ENCODE data around the gene PMVK.

PMVK gene

DNA sequence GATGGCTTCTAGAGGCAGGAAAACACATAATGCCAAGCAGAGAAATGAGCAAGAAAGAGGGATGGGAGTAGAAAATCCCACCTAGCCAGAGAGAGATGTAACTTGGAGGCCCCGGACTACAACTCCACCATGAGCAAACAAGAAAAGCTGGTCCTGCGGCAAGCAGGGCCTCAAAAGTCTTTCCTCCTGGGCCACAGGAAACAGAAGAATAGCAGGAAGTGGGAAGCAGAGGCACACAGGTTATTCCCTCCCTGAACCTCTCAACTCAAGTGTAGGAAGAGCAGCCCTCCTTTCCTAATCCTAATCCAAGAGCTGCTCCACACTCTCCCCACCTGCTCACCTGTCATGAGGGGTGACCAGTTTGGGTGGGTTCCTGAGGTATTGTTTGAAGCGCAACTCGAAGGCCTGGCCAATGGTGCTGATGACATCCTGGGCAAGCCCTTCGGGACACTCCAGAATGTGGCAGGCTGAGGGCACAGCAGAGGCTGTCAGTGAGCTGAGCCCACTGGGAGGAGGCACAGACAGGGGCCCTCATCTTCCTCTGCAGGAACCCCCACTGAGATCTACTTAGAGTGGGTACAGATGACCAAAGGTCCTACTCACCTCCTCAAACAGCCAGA is 30.9 kb upstream of the PMVK start:
- Histone ChIP-seq H3K36me3 (peaks cover 40% of the 10 kb centered on the region), H3K27me3 (no peaks in the 10 kb centered on the region), H3K4me1 (peaks cover 19% of the 10 kb centered on the region), H3K9me3 (no peaks in the 10 kb centered on the region), H3K4me3 (ENCODE audit: low read depth, low read length) (no peak overlapping the region)
- TF ChIP-seq, protein P1, sequence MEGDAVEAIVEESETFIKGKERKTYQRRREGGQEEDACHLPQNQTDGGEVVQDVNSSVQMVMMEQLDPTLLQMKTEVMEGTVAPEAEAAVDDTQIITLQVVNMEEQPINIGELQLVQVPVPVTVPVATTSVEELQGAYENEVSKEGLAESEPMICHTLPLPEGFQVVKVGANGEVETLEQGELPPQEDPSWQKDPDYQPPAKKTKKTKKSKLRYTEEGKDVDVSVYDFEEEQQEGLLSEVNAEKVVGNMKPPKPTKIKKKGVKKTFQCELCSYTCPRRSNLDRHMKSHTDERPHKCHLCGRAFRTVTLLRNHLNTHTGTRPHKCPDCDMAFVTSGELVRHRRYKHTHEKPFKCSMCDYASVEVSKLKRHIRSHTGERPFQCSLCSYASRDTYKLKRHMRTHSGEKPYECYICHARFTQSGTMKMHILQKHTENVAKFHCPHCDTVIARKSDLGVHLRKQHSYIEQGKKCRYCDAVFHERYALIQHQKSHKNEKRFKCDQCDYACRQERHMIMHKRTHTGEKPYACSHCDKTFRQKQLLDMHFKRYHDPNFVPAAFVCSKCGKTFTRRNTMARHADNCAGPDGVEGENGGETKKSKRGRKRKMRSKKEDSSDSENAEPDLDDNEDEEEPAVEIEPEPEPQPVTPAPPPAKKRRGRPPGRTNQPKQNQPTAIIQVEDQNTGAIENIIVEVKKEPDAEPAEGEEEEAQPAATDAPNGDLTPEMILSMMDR (IDR thresholded peaks at IDR 0.05; ENCODE audit: low read depth, low read length): no peak
- DNase-seq: no peak

DNA sequence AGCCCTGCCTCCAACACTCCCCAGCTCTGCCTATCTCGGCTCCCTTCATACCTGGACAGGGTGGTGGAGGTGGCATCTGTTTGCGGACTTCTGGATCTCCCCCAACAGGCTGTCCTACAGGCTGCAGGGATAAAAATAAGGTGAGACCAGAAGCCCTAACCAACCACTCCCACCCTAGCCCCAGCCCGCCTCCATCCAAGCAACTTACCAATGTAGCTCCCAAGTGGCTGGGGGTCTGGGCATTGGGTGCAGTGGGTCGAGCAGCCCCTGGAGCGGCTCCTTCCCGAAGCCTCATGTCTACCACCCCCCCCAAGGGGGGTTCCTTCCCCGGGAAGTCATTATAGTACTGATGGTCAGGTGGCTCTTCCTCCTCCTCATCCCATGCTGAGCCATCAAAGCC is 29.6 kb upstream of the PMVK start:
- H3K36me3 ChIP-seq: peaks cover 40% of the 10 kb centered on the region

DNA sequence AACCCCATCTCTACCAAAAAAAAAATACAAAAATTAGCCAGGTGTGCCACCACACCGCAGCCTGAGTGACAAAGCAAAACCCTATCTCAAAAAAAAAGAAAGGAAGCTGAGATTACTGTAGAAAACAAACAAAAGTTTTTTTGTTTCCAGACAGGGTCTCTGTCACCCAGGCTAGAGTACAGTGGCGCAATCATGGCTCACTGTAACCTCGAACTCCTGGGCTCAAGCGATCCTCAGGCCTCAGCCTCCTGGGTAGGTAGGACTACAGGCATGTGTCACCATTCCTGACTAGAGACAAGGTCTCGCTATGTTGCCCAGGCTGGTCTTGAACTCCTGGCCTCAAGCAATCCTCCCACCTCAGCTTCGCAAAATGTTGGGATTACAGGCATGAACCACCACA is 27.8 kb upstream of the PMVK start:
- TF ChIP-seq, protein P1 (IDR thresholded peaks at IDR 0.05; ENCODE audit: low read depth, low read length): no peak
- Histone ChIP-seq H3K4me1 (peaks cover 12% of the 10 kb centered on the region), H3K27me3 (no peaks in the 10 kb centered on the region), H3K36me3 (peaks cover 44% of the 10 kb centered on the region), H3K9me3 (no peaks in the 10 kb centered on the region), H3K4me3 (ENCODE audit: low read depth, low read length) (no peak overlapping the region)
- DNase-seq: no peak

More for the DNA sequence above, 29.6 kb upstream of the PMVK start:
- H3K4me3 ChIP-seq (ENCODE audit: low read depth, low read length): no peak overlapping the region
- no peaks in the 10 kb centered on the region for H3K9me3 ChIP-seq
- peaks cover 13% of the 10 kb centered on the region for H3K4me1 ChIP-seq
- DNase-seq: no peak
- no peaks in the 10 kb centered on the region for H3K27me3 ChIP-seq
- TF ChIP-seq, protein P1 (IDR thresholded peaks at IDR 0.05; ENCODE audit: low read depth, low read length): no peak

DNA sequence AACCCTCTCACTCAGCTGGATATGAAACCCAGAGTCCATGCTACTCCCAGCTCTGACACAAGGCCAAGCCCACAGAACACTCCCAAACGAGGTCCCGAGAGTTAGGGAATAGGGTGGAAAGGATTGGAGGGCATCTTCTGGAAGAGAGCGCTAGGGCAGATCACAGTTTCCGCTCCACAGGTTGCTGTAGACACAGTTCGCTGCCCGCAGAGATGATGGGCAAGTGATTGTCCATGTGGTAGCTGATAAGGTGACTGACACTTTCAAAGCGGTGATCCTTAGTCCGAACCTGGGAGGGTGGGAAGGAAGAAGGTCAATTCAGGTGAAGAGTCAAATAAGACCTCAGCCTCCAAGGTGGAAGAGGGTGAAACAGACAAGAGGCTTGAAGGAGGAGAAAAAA is 27.1 kb upstream of the PMVK start:
- TF ChIP-seq, protein P1 (IDR thresholded peaks at IDR 0.05; ENCODE audit: low read depth, low read length): no peak
- Histone ChIP-seq H3K4me1 (peaks cover 8% of the 10 kb centered on the region), H3K27me3 (no peaks in the 10 kb centered on the region), H3K4me3 (ENCODE audit: low read depth, low read length) (no peak overlapping the region), H3K36me3 (peaks cover 51% of the 10 kb centered on the region), H3K9me3 (no peaks in the 10 kb centered on the region)
- no peak for DNase-seq

DNA sequence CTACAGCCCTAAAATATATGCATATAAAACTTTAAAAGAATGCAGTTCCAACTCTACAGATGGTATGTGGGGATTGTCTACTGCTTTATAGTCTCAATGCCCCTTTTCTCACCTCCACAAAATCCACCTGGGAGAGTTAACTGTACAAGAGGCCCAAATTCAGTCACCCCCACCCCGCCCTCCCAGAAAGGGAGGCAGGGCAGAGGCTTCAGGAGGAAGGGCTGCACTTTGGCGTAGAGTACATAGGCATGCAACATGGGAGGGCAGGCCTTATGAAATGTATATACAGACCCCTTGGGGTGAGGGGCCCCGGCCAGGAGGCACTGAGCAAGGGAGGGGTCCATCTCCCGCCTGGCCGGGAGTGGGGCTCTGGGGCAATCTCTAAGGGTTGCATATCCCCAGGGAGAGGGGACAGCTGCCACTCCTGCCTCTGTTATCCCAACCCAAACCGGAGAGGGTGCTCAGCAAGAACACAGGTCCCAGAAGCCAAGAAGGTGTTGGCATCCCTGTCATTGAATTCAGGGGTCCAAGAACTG is 26.3 kb upstream of the PMVK start:
- no peak for DNase-seq
- Histone ChIP-seq H3K27me3 (no peaks in the 10 kb centered on the region), H3K9me3 (no peaks in the 10 kb centered on the region), H3K4me1 (peaks cover 3% of the 10 kb centered on the region), H3K4me3 (ENCODE audit: low read depth, low read length) (peak overlapping the region; percentile 83), H3K36me3 (peaks cover 48% of the 10 kb centered on the region)
- TF ChIP-seq, protein P1 (IDR thresholded peaks at IDR 0.05; ENCODE audit: low read depth, low read length): no peak

DNA sequence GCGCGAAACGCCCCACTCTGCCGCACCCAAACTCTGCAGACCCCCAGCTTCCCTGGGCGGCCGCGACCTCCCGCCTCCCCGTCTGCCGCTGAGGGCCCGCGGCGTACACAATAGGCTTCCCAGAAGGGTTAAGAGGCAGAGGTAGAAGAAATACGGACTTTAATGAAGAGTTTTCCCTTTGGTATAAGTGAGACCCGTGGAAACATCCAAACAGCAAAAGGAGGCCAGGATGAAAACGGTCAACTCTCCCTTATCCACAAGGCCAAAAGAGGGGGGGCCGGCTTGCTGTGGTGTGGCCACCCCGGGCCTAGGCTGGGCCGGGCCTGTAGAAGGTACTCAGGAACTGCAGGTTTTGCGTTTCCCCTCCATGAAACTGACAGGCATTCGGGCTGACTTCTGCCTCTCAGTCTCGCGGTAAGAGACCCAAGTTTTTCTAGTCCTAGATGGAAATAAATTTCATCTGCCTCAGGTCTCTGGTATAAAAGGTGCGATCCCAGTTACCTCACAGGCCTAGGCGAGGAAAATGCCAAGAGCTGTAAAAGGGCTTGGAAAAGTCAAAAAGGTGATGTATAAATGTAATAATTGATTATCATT is 25.7 kb upstream of the PMVK start:
- Histone ChIP-seq H3K4me3 (ENCODE audit: low read depth, low read length) (peak overlapping the region; percentile 83), H3K9me3 (no peaks in the 10 kb centered on the region), H3K27me3 (no peaks in the 10 kb centered on the region), H3K4me1 (peaks cover 3% of the 10 kb centered on the region), H3K36me3 (peaks cover 42% of the 10 kb centered on the region)
- TF ChIP-seq, protein P1 (IDR thresholded peaks at IDR 0.05; ENCODE audit: low read depth, low read length): no peak
- DNase-seq: no peak
